Calu3 (cell line): Measurements from ENCODE around the gene IDUA. TPM values are rescaled to one million over a fixed set of nuclear protein-coding genes. Genes with fewer than 3 reads are reported as not detected.

Experiments
- BruUV-seq: library from RNA; stranded (reverse); fragments of 400-500 nt; replicated peaks from 2 replicates; lab custom pipeline; 2021; lab: Mats Ljungman, UMichigan
- CTCF ChIA-PET: fragments of 300-600 bp; sonication (Branson Sonifier 250); formaldehyde crosslinking; loops from one replicate; lab custom pipeline; 2022; ENCODE audit warnings: antibody characterized with exemption; lab: Charles Lee
- DNase-seq: peaks from one replicate; pipeline ENCODE4 v3.0.0; 2022
- H3K27ac Mint-ChIP-seq: one replicate; pipeline ENCODE4 v1.8.0; 2022; ENCODE audit warnings: mixed read lengths; ENCODE audit not compliant: unreplicated experiment
- H3K27me3 Mint-ChIP-seq: one replicate; pipeline ENCODE4 v1.8.0; 2022; ENCODE audit warnings: mixed read lengths; ENCODE audit not compliant: unreplicated experiment
- H3K36me3 Mint-ChIP-seq: one replicate; pipeline ENCODE4 v1.8.0; 2022; ENCODE audit warnings: mild to moderate bottlenecking, moderate library complexity, mixed read lengths; ENCODE audit not compliant: insufficient read depth, unreplicated experiment
- H3K4me1 Mint-ChIP-seq: one replicate; pipeline ENCODE4 v1.8.0; 2022; ENCODE audit warnings: mild to moderate bottlenecking, low read depth, mixed read lengths; ENCODE audit not compliant: unreplicated experiment
- H3K4me3 Mint-ChIP-seq: one replicate; pipeline ENCODE4 v1.8.0; 2022; ENCODE audit warnings: mild to moderate bottlenecking, low read depth, moderate library complexity, mixed read lengths; ENCODE audit not compliant: unreplicated experiment
- H3K9me3 Mint-ChIP-seq: one replicate; pipeline ENCODE4 v1.8.0; 2022; ENCODE audit warnings: low read depth, mixed read lengths; ENCODE audit not compliant: unreplicated experiment
- CTCF ChIP-seq: fragments of 200-600 bp; IDR thresholded peaks from one replicate; pipeline ENCODE4 v1.8.0; 2022; ENCODE audit warnings: antibody characterized with exemption; ENCODE audit not compliant: unreplicated experiment
- intact Hi-C: fragments of 100-400 bp; cut with micrococcal nuclease; formaldehyde crosslinking; loops from one replicate; pipeline ENCODE4 v1.10.0; 2022; ENCODE audit not compliant: unreplicated experiment
- total RNA-seq: library from RNA; stranded (reverse); gene quantifications from 2 replicates; pipeline ENCODE4 v1.2.3, GENCODE V29; 2022

The IDUA gene
- total RNA-seq, 1 experiment from 2014 or later = 38.8 TPM

GRCh38 chr4:946517-947471, 40.0 kb upstream of the IDUA start:
- no peak for DNase-seq
- CTCF ChIA-PET = no interaction called here
- H3K27ac Mint-ChIP-seq = no peak overlapping the region
- H3K4me1 Mint-ChIP-seq = no peaks in the 10 kb centered on the region
- no peaks in the 10 kb centered on the region for H3K27me3 Mint-ChIP-seq
- H3K4me3 Mint-ChIP-seq = no peak overlapping the region
- BruUV-seq = no TSS peak
- TF ChIP-seq CTCF = no peak
- no peaks in the 10 kb centered on the region for H3K9me3 Mint-ChIP-seq
- no peaks in the 10 kb centered on the region for H3K36me3 Mint-ChIP-seq
- intact Hi-C loops = no loop called here

GRCh38 chr4:947491-947971, 39.3 kb upstream of the IDUA start:
- no TSS peak for BruUV-seq
- H3K4me3 Mint-ChIP-seq = no peak overlapping the region
- no peak for DNase-seq

GRCh38 chr4:948101-948935, 38.5 kb upstream of the IDUA start:
- Mint-ChIP-seq H3K4me3 (no peak overlapping the region), H3K36me3 (no peaks in the 10 kb centered on the region), H3K9me3 (no peaks in the 10 kb centered on the region), H3K27me3 (no peaks in the 10 kb centered on the region), H3K4me1 (no peaks in the 10 kb centered on the region), H3K27ac (no peak overlapping the region)
- intact Hi-C loops = no loop called here
- DNase-seq = no peak
- CTCF ChIA-PET = no interaction called here
- BruUV-seq = no TSS peak
- no peak for TF ChIP-seq CTCF

More at GRCh38 chr4:947491-947971, 39.3 kb upstream of the IDUA start:
- CTCF ChIA-PET = no interaction called here
- no peak for TF ChIP-seq CTCF
- Mint-ChIP-seq H3K9me3 (no peaks in the 10 kb centered on the region), H3K27ac (no peak overlapping the region), H3K27me3 (no peaks in the 10 kb centered on the region), H3K36me3 (no peaks in the 10 kb centered on the region), H3K4me1 (no peaks in the 10 kb centered on the region)
- intact Hi-C loops = no loop called here

- intact Hi-C loops = no loop called here
- Mint-ChIP-seq H3K4me1 (no peaks in the 10 kb centered on the region), H3K36me3 (no peaks in the 10 kb centered on the region), H3K4me3 (no peak overlapping the region), H3K27ac (no peak overlapping the region), H3K27me3 (no peaks in the 10 kb centered on the region), H3K9me3 (no peaks in the 10 kb centered on the region)
- no peak for TF ChIP-seq CTCF
- CTCF ChIA-PET = no interaction called here
- BruUV-seq = no TSS peak
- no peak for DNase-seq
Measured at GRCh38 chr4:948936-949300, 37.9 kb upstream of the IDUA start.
